Spleen (tissue), 11 donors: ENCODE results near the gene PTPRE. TPM values are rescaled to one million over a fixed set of nuclear protein-coding genes. Genes with fewer than 3 reads are reported as not detected.

ENCODE experiments used
- DNase-seq: peaks from one replicate; pipeline ENCODE4 v3.0.0-alpha.2; 2020
- H3K27ac ChIP-seq, 8 donors: fragments of 200-600 bp; sonication (generic) in 7 of 8; 1 replicate in 4 of 8; 2 replicates in 4 of 8; pipeline versions ENCODE4 v1.5.0 to v1.8.0; 2016 to 2021; ENCODE audit warnings: inconsistent platforms in 4 of 8, mild to moderate bottlenecking in 4 of 8, moderate library complexity in 1 of 8
- H3K27me3 ChIP-seq, 7 donors: fragments of 200-600 bp; sonication (generic) in 6 of 7; replicated peaks in 1 of 7; 1 replicate in 4 of 7; 2 replicates in 3 of 7; pipeline versions ENCODE4 v1.5.0 to v1.8.0; 2016 to 2021; ENCODE audit warnings: inconsistent platforms in 3 of 7, mild to moderate bottlenecking in 1 of 7
- H3K36me3 ChIP-seq, 6 donors: fragments of 200-600 bp; sonication (generic) in 5 of 6; 1 replicate in 4 of 6; 2 replicates in 2 of 6; pipeline versions ENCODE4 v1.5.0 to v1.8.0; 2016 to 2021; ENCODE audit warnings: inconsistent platforms in 2 of 6
- H3K4me1 ChIP-seq, 6 donors: fragments of 200-600 bp; sonication (generic) in 5 of 6; 1 replicate in 3 of 6; 2 replicates in 3 of 6; pipeline versions ENCODE4 v1.5.0 to v1.8.0; 2016 to 2021; ENCODE audit warnings: inconsistent platforms in 3 of 6
- H3K4me3 ChIP-seq, 8 donors: fragments of 200-600 bp; sonication (generic) in 7 of 8; 1 replicate in 4 of 8; 2 replicates in 4 of 8; pipeline versions ENCODE4 v1.5.0 to v1.8.0; 2016 to 2021; ENCODE audit warnings: inconsistent platforms in 4 of 8, mild to moderate bottlenecking in 4 of 8, moderate library complexity in 2 of 8
- H3K9me3 ChIP-seq, 8 donors: fragments of 200-600 bp; sonication (generic) in 7 of 8; 1 replicate in 4 of 8; 2 replicates in 4 of 8; pipeline versions ENCODE4 v1.5.0 to v1.8.0; 2016 to 2021; ENCODE audit warnings: inconsistent platforms in 4 of 8
- CTCF ChIP-seq, 11 experiments: fragments of 200-600 bp in 7 of 11; fragments of 450-650 bp in 4 of 11; sonication (generic) in 4 of 11; IDR thresholded peaks in 8 of 11; conservative IDR thresholded peaks in 3 of 11; 1 replicate in 7 of 11; 2 replicates in 4 of 11; pipeline versions ENCODE4 v1.4.0 to v1.8.0; 2016 to 2021; ENCODE audit warnings: antibody characterized with exemption in 11 of 11, inconsistent platforms in 4 of 11, mild to moderate bottlenecking in 1 of 11
- POLR2A ChIP-seq, 3 donors: fragments of 450-650 bp; IDR thresholded peaks; one replicate each; pipeline ENCODE4 v1.5.1; 2017; ENCODE audit warnings: antibody characterized with exemption in 3 of 3, mild to moderate bottlenecking in 1 of 3
- POLR2AphosphoS5 ChIP-seq, 3 donors: sonication (generic); formaldehyde crosslinking; IDR thresholded peaks; one replicate each; pipeline ENCODE4 v1.5.1; 2017; ENCODE audit warnings: antibody characterized with exemption in 3 of 3
- WGBS, 5 donors: extraction: QIAGEN DNeasy Blood & Tissue Kit in 3 of 5; methylation state at CpG; one replicate each; pipeline versions ENCODE4 v1.1.5 to v1.1.7; 2013 to 2018; 5-methylcytosine and 5-hydroxymethylcytosine counted together
- intact Hi-C: fragments of 100-400 bp; cut with DNase I; formaldehyde crosslinking; loops from one replicate; pipeline ENCODE4 v1.15.0; 2023; ENCODE audit warnings: low total_unique reads
- polyA plus RNA-seq, 3 donors: library from polyadenylated mRNA; stranded (reverse); fragments of 200-250 nt; gene quantifications; one replicate each; pipeline ENCODE4 v1.2.1, GENCODE V29; 2013
- total RNA-seq, 7 donors: library from RNA; depleted of rRNA in 3 of 7; stranded (reverse); fragments of >200 nt in 3 of 7; fragmentation: NEBNext Ultra II Directional in 4 of 7; extraction: Animal tissue kit (Norgen Biotek cat#: 25700) in 4 of 7; gene quantifications; one replicate each; pipeline versions ENCODE4 v1.1.0 to v1.2.1, GENCODE V29; 2016 to 2021
- donor health status: healthy with polysubstance abuse.
- donor health status: DM: no; HTN: no; CAD: no; lungs with moderate emphysema.
- donor health status: DM: no; HTN: no; CAD: no.
- donor health status: Bipolar disorder and iron deficiency.
- donor health status: healthy.
- donor health status: DM: no; HTN: no; CAD: no.
- donor health status: DM: yes; HTN: yes; CAD: no.

PTPRE gene
- total and polyA plus RNA-seq, 10 donors = 6.2 to 133 (median 70.2) TPM

GRCh38 chr10:128124813-128125403 lies 218.0 kb downstream of the PTPRE start:
- H3K9me3 ChIP-seq = no peaks in the 10 kb centered on the region
- peak overlapping the region in 5 of 8 donors; percentile 62 to 85 (median 75) for H3K4me3 ChIP-seq
- peaks cover 0 to 42% (median 27%) of the 10 kb centered on the region in 7 donors for H3K27me3 ChIP-seq
- no peaks in the 10 kb centered on the region for H3K36me3 ChIP-seq
- intact Hi-C loops = no loop called here
- peak overlapping the region in 1 of 8 donors; percentile 68 for H3K27ac ChIP-seq
- DNase-seq = no peak
- peaks cover 13 to 58% (median 23%) of the 10 kb centered on the region in 6 donors for H3K4me1 ChIP-seq
- no peak for TF ChIP-seq POLR2AphosphoS5 (IDR thresholded peaks at IDR 0.05)
- TF ChIP-seq CTCF (IDR thresholded peaks at IDR 0.05 in 8 of 11, conservative IDR thresholded peaks at IDR 0.05 in 3 of 11) = no peak
- no peak for TF ChIP-seq POLR2A (IDR thresholded peaks at IDR 0.05)
- WGBS, 5 donors = 20 to 36% (median 31%) methylated on average over 11 of the region's 11 CpGs

- intact Hi-C loops = no loop called here
- Histone ChIP-seq H3K4me1 (peaks cover 13 to 58% (median 23%) of the 10 kb centered on the region in 6 donors), H3K36me3 (no peaks in the 10 kb centered on the region), H3K27ac (peak overlapping the region in 3 of 8 donors; percentile 50 to 68 (median 56)), H3K9me3 (no peaks in the 10 kb centered on the region), H3K4me3 (peak overlapping the region; percentile 57 to 85 (median 74)), H3K27me3 (peaks cover 0 to 42% (median 27%) of the 10 kb centered on the region in 7 donors)
- peak; percentile 78 for DNase-seq
- 0 to 2% (median 1%) methylated on average over 30 to 33 of the region's 33 CpGs for WGBS, 5 donors
- TF ChIP-seq CTCF (IDR thresholded peaks at IDR 0.05 in 8 of 11, conservative IDR thresholded peaks at IDR 0.05 in 3 of 11) = no peak
Measured at GRCh38 chr10:128125416-128125943, 218.6 kb downstream of the PTPRE start.

- peak within 1 kb of the TSS; percentile 57 to 85 (median 74) for H3K4me3 ChIP-seq
- no peaks in the 10 kb centered on the region for H3K9me3 ChIP-seq
- H3K36me3 ChIP-seq = no peaks in the 10 kb centered on the region
- 0 to 1% (median 1%) methylated on average over 54 to 95 of the region's 95 CpGs for WGBS, 5 donors
- peak; percentile 94 for DNase-seq
- intact Hi-C loops = no loop called here
- H3K27me3 ChIP-seq = peaks cover 0 to 42% (median 27%) of the 10 kb centered on the region in 7 donors
- H3K27ac ChIP-seq = peak within 1 kb of the TSS in 4 of 8 donors; percentile 50 to 68 (median 62)
- peaks cover 13 to 58% (median 23%) of the 10 kb centered on the region in 6 donors for H3K4me1 ChIP-seq
- TF ChIP-seq POLR2AphosphoS5 (IDR thresholded peaks at IDR 0.05) (peak; percentile 58 to 63 (median 60)), CTCF (IDR thresholded peaks at IDR 0.05 in 8 of 11, conservative IDR thresholded peaks at IDR 0.05 in 3 of 11) (no peak)
Measured at GRCh38 chr10:128125944-128126764, 219.3 kb downstream of the PTPRE start, which contains the start of gene MKI67. Gene MKI67 (minus strand): TSS chr10:128126423. CDS start chr10:128125667, 756 bp downstream.

GRCh38 chr10:128128582-128128981 lies 221.7 kb downstream of the PTPRE start:
- TF ChIP-seq POLR2A (IDR thresholded peaks at IDR 0.05) (no peak), CTCF (IDR thresholded peaks at IDR 0.05 in 8 of 11, conservative IDR thresholded peaks at IDR 0.05 in 3 of 11) (no peak), POLR2AphosphoS5 (IDR thresholded peaks at IDR 0.05) (no peak)
- no peak overlapping the region for H3K27ac ChIP-seq
- H3K36me3 ChIP-seq = no peaks in the 10 kb centered on the region
- peaks cover 13 to 43% (median 23%) of the 10 kb centered on the region in 6 donors for H3K4me1 ChIP-seq
- WGBS, 5 donors = 71 to 91% (median 86%) methylated on average over 8 of the region's 8 CpGs
- intact Hi-C loops = no loop called here
- no peaks in the 10 kb centered on the region for H3K9me3 ChIP-seq
- peaks cover 0 to 26% (median 16%) of the 10 kb centered on the region in 7 donors for H3K27me3 ChIP-seq
- DNase-seq = no peak
- no peak overlapping the region for H3K4me3 ChIP-seq
